ENCODE results near the gene FASN.

Gene FASN

DNA sequence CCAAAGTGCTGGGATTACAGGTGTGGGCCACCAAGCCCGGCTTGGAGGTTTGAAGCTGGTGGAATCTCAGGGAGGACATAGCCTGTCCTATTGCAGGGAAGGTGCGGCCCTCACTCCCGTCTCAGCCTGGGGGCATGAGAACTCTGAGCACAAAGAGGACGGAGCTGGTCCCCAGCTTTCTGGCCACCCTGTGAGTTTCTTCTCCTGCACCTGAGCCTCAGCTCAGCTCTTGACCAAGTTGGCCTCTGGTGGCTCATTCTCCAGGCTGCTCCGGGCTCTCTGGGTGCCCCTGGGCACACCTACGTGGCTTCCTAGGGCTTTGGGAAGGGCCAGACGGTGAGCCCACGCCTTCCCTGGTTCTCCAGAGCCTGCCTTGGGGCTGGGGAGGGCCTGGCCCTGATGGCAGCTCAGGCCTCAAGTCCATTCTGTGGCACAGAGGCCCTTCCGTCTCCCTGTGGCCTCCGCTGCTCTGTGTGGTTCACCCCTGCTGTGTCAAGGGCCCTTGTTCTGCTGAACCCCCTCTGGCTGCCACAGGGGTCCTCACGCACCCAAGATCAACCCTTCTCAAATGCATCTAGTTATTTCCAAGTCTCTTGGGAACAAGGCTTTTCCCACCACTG, 6.9 kb upstream of the FASN start:
- Histone ChIP-seq H3K4me1 (ENCODE audit: insufficient read depth, low read length, poor library complexity, severe bottlenecking) (peaks cover 12% of the 10 kb centered on the region), H3K9me3 (ENCODE audit: insufficient read depth, low read depth, low read length) (no peaks in the 10 kb centered on the region), H3F3A (ENCODE audit: low read depth) (no peaks in the 10 kb centered on the region), H3K9ac (ENCODE audit: low read depth, low read length, poor library complexity, severe bottlenecking) (peak overlapping the region; percentile 60), H3K4me3 (ENCODE audit: low read length, poor library complexity, severe bottlenecking) (no peak overlapping the region), H3K27me3 (ENCODE audit: insufficient read depth, low read length, poor library complexity, severe bottlenecking) (no peaks in the 10 kb centered on the region), H2AFZ (ENCODE audit: low read length) (no peak overlapping the region), H3K9me2 (replicated peaks; ENCODE audit: low read depth, low read length) (no peaks in the 10 kb centered on the region), H3K79me2 (ENCODE audit: insufficient read depth, low read length) (peaks cover 5% of the 10 kb centered on the region; the same call in 1 of the 2 replicates), H4K20me1 (ENCODE audit: insufficient read depth, low read length, poor library complexity, severe bottlenecking) (no peaks in the 10 kb centered on the region), H3K4me2 (ENCODE audit: low read depth, low read length, poor library complexity, severe bottlenecking) (no peak overlapping the region), H3K36me3 (ENCODE audit: insufficient read depth, low read length) (peaks cover 10% of the 10 kb centered on the region; the same call in 1 of the 2 replicates)
- TF ChIP-seq, protein P1, sequence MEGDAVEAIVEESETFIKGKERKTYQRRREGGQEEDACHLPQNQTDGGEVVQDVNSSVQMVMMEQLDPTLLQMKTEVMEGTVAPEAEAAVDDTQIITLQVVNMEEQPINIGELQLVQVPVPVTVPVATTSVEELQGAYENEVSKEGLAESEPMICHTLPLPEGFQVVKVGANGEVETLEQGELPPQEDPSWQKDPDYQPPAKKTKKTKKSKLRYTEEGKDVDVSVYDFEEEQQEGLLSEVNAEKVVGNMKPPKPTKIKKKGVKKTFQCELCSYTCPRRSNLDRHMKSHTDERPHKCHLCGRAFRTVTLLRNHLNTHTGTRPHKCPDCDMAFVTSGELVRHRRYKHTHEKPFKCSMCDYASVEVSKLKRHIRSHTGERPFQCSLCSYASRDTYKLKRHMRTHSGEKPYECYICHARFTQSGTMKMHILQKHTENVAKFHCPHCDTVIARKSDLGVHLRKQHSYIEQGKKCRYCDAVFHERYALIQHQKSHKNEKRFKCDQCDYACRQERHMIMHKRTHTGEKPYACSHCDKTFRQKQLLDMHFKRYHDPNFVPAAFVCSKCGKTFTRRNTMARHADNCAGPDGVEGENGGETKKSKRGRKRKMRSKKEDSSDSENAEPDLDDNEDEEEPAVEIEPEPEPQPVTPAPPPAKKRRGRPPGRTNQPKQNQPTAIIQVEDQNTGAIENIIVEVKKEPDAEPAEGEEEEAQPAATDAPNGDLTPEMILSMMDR (conservative IDR thresholded peaks at IDR 0.05; ENCODE audit: low read length), result no peak
- no peak for TF ChIP-seq EZH2phosphoT487 (IDR thresholded peaks at IDR 0.05; ENCODE audit: borderline replicate concordance)

DNA sequence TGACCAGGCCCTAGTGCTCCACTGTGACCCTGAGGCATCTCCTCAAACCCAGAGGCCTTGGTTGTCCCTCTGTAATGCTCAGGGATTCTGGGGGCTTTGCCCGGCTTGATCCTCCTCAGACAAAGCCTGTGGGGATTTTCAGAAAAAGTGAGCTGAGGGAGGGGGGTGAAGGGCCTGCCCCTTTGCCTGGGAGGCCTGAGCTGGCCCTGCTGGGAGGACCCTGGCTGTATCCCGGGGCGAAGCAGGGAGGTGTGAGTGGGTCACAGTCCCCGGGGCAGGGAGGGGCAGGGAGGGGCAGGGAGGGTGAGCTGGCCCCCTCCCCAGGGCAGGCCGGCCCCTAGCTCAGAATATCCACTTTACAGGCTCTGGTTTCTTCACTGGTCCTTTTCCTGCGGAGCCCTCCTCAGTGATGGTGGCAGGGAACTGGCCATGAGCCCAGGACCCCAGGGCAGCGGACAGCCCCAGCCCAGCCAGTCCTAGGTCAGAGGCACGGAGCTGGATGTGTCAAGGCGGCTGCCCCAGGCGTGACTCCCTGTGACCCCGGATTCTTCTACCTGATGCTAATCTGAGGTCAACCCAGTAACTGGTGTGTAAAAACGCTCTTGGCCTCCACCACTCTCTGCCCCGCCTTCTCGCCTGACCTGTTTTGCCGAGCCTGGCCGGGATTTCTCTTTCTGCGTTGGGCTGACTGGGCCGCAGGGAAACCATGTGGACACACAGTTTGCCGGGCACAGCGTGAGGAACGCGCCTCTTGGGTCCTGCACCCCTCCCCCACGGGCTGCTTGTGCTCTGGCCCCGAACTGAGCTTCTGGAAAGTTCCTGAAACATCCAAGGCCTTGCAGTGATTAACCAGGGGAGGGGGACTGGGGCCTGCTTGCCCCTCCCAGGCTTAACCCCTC, 5.8 kb upstream of the FASN start:
- Histone ChIP-seq H3K4me1 (ENCODE audit: insufficient read depth, low read length, poor library complexity, severe bottlenecking) (peaks cover 22% of the 10 kb centered on the region), H3F3A (ENCODE audit: low read depth) (no peaks in the 10 kb centered on the region), H3K36me3 (ENCODE audit: insufficient read depth, low read length) (peaks cover 10% of the 10 kb centered on the region; the same call in 1 of the 2 replicates), H3K9me2 (replicated peaks; ENCODE audit: low read depth, low read length) (no peaks in the 10 kb centered on the region), H3K4me2 (ENCODE audit: low read depth, low read length, poor library complexity, severe bottlenecking) (no peak overlapping the region), H3K9me3 (ENCODE audit: insufficient read depth, low read depth, low read length) (no peaks in the 10 kb centered on the region), H3K4me3 (ENCODE audit: low read length, poor library complexity, severe bottlenecking) (no peak overlapping the region), H2AFZ (ENCODE audit: low read length) (no peak overlapping the region), H3K9ac (ENCODE audit: low read depth, low read length, poor library complexity, severe bottlenecking) (no peak overlapping the region), H3K79me2 (ENCODE audit: insufficient read depth, low read length) (peaks cover 16% of the 10 kb centered on the region), H3K27me3 (ENCODE audit: insufficient read depth, low read length, poor library complexity, severe bottlenecking) (no peaks in the 10 kb centered on the region), H4K20me1 (ENCODE audit: insufficient read depth, low read length, poor library complexity, severe bottlenecking) (peaks cover 4% of the 10 kb centered on the region)
- no peak for TF ChIP-seq EZH2phosphoT487 (IDR thresholded peaks at IDR 0.05; ENCODE audit: borderline replicate concordance)
- TF ChIP-seq, protein P1 (conservative IDR thresholded peaks at IDR 0.05; ENCODE audit: low read length), result no peak

DNA sequence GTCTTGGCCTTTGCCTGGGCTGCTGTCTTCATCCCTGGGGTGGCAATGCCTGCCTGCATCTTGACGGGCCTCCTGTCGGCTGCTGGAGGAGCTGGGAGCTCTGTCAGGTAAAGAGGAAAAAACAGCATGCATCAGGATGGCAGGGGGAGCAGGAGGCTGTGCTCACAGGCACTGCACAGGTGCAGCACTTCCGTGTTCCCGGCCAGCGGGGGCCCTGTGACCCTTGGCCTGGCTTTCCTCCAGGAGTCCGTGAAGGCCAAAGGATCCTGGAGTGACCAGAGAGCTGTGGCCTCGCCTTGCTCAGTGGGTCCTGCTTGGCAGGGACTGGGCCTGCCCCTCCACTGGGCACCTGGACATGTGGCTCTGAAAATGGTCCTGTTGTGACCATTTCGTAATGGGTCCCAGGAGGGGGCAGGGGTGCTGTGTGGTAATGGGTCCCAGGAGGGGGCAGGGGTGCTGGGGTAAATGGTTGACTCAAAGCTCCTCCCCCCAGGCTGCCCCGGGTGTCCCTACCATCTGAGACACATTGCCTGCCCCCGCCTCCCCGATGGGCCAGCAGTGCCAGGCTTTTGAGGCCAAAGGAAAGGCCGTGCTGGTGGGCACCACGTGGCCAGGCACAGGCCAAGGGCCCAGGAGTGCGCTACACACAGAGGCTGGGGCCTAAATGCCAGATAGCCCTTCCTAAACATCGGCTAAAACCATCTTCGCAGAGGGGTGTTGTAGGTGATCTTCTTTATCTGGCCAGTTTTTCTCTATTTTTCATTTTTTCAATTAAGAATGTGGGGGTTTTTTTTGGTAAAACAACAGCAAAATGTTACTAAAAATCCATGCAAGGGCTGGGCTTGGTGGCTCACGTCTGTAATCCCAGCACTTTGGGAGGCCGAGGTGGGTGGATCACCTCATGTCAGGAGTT, 4.0 kb upstream of the FASN start:
- Histone ChIP-seq H3K9ac (ENCODE audit: low read depth, low read length, poor library complexity, severe bottlenecking) (no peak overlapping the region), H3K79me2 (ENCODE audit: insufficient read depth, low read length) (peaks cover 23% of the 10 kb centered on the region), H3K27me3 (ENCODE audit: insufficient read depth, low read length, poor library complexity, severe bottlenecking) (no peaks in the 10 kb centered on the region), H3F3A (ENCODE audit: low read depth) (no peaks in the 10 kb centered on the region), H3K4me2 (ENCODE audit: low read depth, low read length, poor library complexity, severe bottlenecking) (no peak overlapping the region), H3K9me2 (replicated peaks; ENCODE audit: low read depth, low read length) (no peaks in the 10 kb centered on the region), H3K4me3 (ENCODE audit: low read length, poor library complexity, severe bottlenecking) (no peak overlapping the region), H2AFZ (ENCODE audit: low read length) (no peak overlapping the region), H3K4me1 (ENCODE audit: insufficient read depth, low read length, poor library complexity, severe bottlenecking) (peaks cover 22% of the 10 kb centered on the region), H3K36me3 (ENCODE audit: insufficient read depth, low read length) (no peaks in the 10 kb centered on the region; the same call in 1 of the 2 replicates), H4K20me1 (ENCODE audit: insufficient read depth, low read length, poor library complexity, severe bottlenecking) (peaks cover 8% of the 10 kb centered on the region), H3K9me3 (ENCODE audit: insufficient read depth, low read depth, low read length) (no peaks in the 10 kb centered on the region)
- TF ChIP-seq, protein P1 (conservative IDR thresholded peaks at IDR 0.05; ENCODE audit: low read length), result no peak
- TF ChIP-seq EZH2phosphoT487 (IDR thresholded peaks at IDR 0.05; ENCODE audit: borderline replicate concordance), result no peak
